Nephron progenitor cell (in vitro differentiated cells): ENCODE data around the gene OR51M1.

Source experiments
- DNase-seq: peaks from one replicate; pipeline ENCODE4 v3.0.0; 2021
- H3K27ac Mint-ChIP-seq: 2 replicates; pipeline ENCODE4 v1.8.0; 2021; ENCODE audit warnings: mild to moderate bottlenecking, moderate library complexity, mixed read lengths
- H3K27me3 Mint-ChIP-seq: 2 replicates; pipeline ENCODE4 v1.8.0; 2021; ENCODE audit warnings: mild to moderate bottlenecking, low read depth, mixed read lengths; ENCODE audit not compliant: poor library complexity
- H3K36me3 Mint-ChIP-seq: 2 replicates; pipeline ENCODE4 v1.8.0; 2021; ENCODE audit warnings: low read depth, mixed read lengths
- H3K4me1 Mint-ChIP-seq: 2 replicates; pipeline ENCODE4 v1.8.0; 2021; ENCODE audit warnings: mixed read lengths
- H3K4me3 Mint-ChIP-seq: 2 replicates; pipeline ENCODE4 v1.8.0; 2021; ENCODE audit warnings: mild to moderate bottlenecking, moderate library complexity, mixed read lengths
- H3K9me3 Mint-ChIP-seq: 2 replicates; pipeline ENCODE4 v1.8.0; 2021; ENCODE audit warnings: mild to moderate bottlenecking, moderate library complexity, mixed read lengths
- CTCF ChIP-seq: fragments of 200-600 bp; sonication (generic); IDR thresholded peaks from 2 replicates; pipeline ENCODE4 v1.5.0; 2021; ENCODE audit warnings: antibody characterized with exemption

OR51M1 gene

DNA sequence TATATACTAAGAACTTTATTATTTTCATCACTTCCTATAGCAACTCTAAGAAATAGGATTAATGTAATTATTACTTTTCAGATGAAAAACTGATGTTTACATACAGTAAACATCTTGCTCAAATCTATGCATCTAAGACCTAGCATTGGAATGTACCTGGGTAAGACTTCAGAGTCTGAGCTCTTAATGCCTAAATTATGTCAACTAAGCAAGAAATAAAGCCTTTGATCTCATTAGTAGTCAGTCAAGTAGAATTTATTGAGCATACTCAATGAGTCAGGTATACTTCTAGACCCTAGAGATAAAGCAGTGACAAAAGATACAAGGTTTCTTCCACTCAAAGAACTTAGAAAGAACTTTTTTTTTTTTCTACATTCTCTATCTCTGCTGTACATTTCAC lies 21.6 kb downstream of the OR51M1 start:
- Mint-ChIP-seq H3K27me3 (peaks cover 8% of the 10 kb centered on the region), H3K27ac (no peak overlapping the region), H3K9me3 (no peaks in the 10 kb centered on the region), H3K4me3 (no peak overlapping the region), H3K4me1 (no peaks in the 10 kb centered on the region), H3K36me3 (no peaks in the 10 kb centered on the region)
- no peak for TF ChIP-seq CTCF
- DNase-seq: no peak

DNA sequence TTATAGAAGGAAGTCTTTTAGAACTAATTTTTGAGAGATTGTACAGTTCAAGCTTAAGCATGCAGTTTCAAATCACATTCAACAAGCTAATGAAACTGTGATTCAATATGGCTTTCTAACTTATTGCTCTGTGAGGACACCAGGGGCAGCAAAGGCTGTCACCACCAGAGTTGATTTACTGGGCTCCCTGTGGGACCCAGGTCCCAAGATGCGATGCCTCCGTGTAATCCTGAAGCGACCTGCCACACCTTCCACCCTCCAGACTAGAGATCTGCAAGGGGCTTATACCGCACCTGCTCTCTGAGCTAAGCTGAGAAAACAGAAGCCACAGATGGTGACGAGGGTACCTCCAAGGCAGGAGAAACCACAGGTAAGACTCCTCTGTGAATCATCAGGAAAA lies 37.4 kb downstream of the OR51M1 start:
- no peak overlapping the region for H3K4me3 Mint-ChIP-seq
- no peak overlapping the region for H3K27ac Mint-ChIP-seq
- H3K36me3 Mint-ChIP-seq: no peaks in the 10 kb centered on the region
- TF ChIP-seq CTCF: no peak
- peak; percentile 9 for DNase-seq
- H3K4me1 Mint-ChIP-seq: no peaks in the 10 kb centered on the region
- peaks cover 3% of the 10 kb centered on the region for H3K27me3 Mint-ChIP-seq
- peaks cover 4% of the 10 kb centered on the region for H3K9me3 Mint-ChIP-seq

DNA sequence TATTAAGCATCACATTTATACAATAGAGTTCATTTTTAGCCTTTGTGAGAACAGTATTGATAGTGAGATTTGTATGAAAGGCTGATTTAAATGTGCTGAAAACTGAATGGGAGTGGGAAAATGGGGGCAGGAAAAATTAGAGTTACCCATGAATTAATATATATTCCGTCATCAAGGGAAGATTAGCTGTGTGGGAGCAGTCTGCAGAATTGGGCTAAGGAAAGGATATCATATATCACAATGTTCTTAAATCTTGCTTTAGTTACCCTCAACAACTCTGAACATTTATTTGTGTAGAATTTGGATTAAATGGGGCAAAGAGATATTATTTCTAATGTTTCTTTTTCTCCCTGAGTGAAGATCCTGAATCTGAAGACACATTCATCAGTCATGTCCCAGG lies 38.2 kb downstream of the OR51M1 start, which contains the start of gene OR51Q1:
Gene OR51Q1, plus strand, starts transcription at position 301 of the 400 bp plus-strand sequence. Its CDS starts 90 bp downstream, at position 391.
- H3K27me3 Mint-ChIP-seq: peaks cover 3% of the 10 kb centered on the region
- peaks cover 4% of the 10 kb centered on the region for H3K9me3 Mint-ChIP-seq
- no peak for DNase-seq
- no peaks in the 10 kb centered on the region for H3K36me3 Mint-ChIP-seq
- no peak within 1 kb of the TSS for H3K4me3 Mint-ChIP-seq
- no peak within 1 kb of the TSS for H3K27ac Mint-ChIP-seq
- H3K4me1 Mint-ChIP-seq: no peaks in the 10 kb centered on the region
- no peak for TF ChIP-seq CTCF

DNA sequence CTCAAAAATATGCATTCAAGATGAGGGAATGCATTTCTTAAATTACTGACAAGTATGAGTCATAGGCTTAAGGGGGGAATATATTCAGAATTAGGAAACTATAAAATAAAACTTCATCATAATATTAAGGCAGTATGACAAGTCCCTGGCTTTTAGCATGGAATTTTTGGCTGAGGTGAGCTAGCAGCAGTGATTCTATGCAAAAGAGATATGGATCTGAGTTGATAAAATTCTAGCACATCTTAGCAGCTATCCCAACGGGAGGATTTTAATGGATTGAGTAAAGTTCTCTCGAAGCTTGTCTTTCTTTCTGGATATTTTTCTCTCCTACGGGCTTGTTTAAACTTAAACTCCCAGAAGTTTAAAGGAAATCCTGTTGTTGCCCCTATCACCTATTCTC lies 39.5 kb downstream of the OR51M1 start:
- Mint-ChIP-seq H3K36me3 (no peaks in the 10 kb centered on the region), H3K4me3 (no peak overlapping the region), H3K27me3 (peaks cover 3% of the 10 kb centered on the region), H3K4me1 (no peaks in the 10 kb centered on the region), H3K27ac (no peak overlapping the region), H3K9me3 (peaks cover 4% of the 10 kb centered on the region)
- no peak for DNase-seq
- no peak for TF ChIP-seq CTCF

- no peak within 1 kb of the TSS for H3K4me3 Mint-ChIP-seq
- H3K27ac Mint-ChIP-seq: no peak within 1 kb of the TSS
- no peak for TF ChIP-seq CTCF
- H3K36me3 Mint-ChIP-seq: no peaks in the 10 kb centered on the region
- H3K9me3 Mint-ChIP-seq: no peaks in the 10 kb centered on the region
- DNase-seq: no peak
- no peaks in the 10 kb centered on the region for H3K4me1 Mint-ChIP-seq
- H3K27me3 Mint-ChIP-seq: peaks cover 14% of the 10 kb centered on the region
These were observed 57.8 kb downstream of the OR51M1 start, which contains the start of gene OR51I1 for GRCh38 chr11:5441414-5441813. TSS of gene OR51I1 (minus strand) at chr11:5441514. CDS start at chr11:5441514, 0 bp downstream.
